Spleen (tissue), 11 donors: ENCODE results near the gene GDF15. TPM values are rescaled to one million over a fixed set of nuclear protein-coding genes. Genes with fewer than 3 reads are reported as not detected.
A peak's percentile ranks its signal among the peaks of the same experiment; 100 is the strongest.

Experiments used
- DNase-seq: peaks from one replicate; pipeline ENCODE4 v3.0.0-alpha.2; 2020
- H3K27ac ChIP-seq, 8 donors: fragments of 200-600 bp; sonication (generic) in 7 of 8; 1 replicate in 4 of 8; 2 replicates in 4 of 8; pipeline versions ENCODE4 v1.5.0 to v1.8.0; 2016 to 2021; ENCODE audit warnings: inconsistent platforms in 4 of 8, mild to moderate bottlenecking in 4 of 8, moderate library complexity in 1 of 8
- H3K27me3 ChIP-seq, 7 donors: fragments of 200-600 bp; sonication (generic) in 6 of 7; replicated peaks in 1 of 7; 1 replicate in 4 of 7; 2 replicates in 3 of 7; pipeline versions ENCODE4 v1.5.0 to v1.8.0; 2016 to 2021; ENCODE audit warnings: inconsistent platforms in 3 of 7, mild to moderate bottlenecking in 1 of 7
- H3K36me3 ChIP-seq, 6 donors: fragments of 200-600 bp; sonication (generic) in 5 of 6; 1 replicate in 4 of 6; 2 replicates in 2 of 6; pipeline versions ENCODE4 v1.5.0 to v1.8.0; 2016 to 2021; ENCODE audit warnings: inconsistent platforms in 2 of 6
- H3K4me1 ChIP-seq, 6 donors: fragments of 200-600 bp; sonication (generic) in 5 of 6; 1 replicate in 3 of 6; 2 replicates in 3 of 6; pipeline versions ENCODE4 v1.5.0 to v1.8.0; 2016 to 2021; ENCODE audit warnings: inconsistent platforms in 3 of 6
- H3K4me3 ChIP-seq, 8 donors: fragments of 200-600 bp; sonication (generic) in 7 of 8; 1 replicate in 4 of 8; 2 replicates in 4 of 8; pipeline versions ENCODE4 v1.5.0 to v1.8.0; 2016 to 2021; ENCODE audit warnings: inconsistent platforms in 4 of 8, mild to moderate bottlenecking in 4 of 8, moderate library complexity in 2 of 8
- H3K9me3 ChIP-seq, 8 donors: fragments of 200-600 bp; sonication (generic) in 7 of 8; 1 replicate in 4 of 8; 2 replicates in 4 of 8; pipeline versions ENCODE4 v1.5.0 to v1.8.0; 2016 to 2021; ENCODE audit warnings: inconsistent platforms in 4 of 8
- POLR2A ChIP-seq, 3 donors: fragments of 450-650 bp; IDR thresholded peaks; one replicate each; pipeline ENCODE4 v1.5.1; 2017; ENCODE audit warnings: antibody characterized with exemption in 3 of 3, mild to moderate bottlenecking in 1 of 3
- POLR2AphosphoS5 ChIP-seq, 3 donors: sonication (generic); formaldehyde crosslinking; IDR thresholded peaks; one replicate each; pipeline ENCODE4 v1.5.1; 2017; ENCODE audit warnings: antibody characterized with exemption in 3 of 3
- WGBS, 5 donors: extraction: QIAGEN DNeasy Blood & Tissue Kit in 3 of 5; methylation state at CpG; one replicate each; pipeline versions ENCODE4 v1.1.5 to v1.1.7; 2013 to 2018; 5-methylcytosine and 5-hydroxymethylcytosine counted together
- intact Hi-C: fragments of 100-400 bp; cut with DNase I; formaldehyde crosslinking; loops from one replicate; pipeline ENCODE4 v1.15.0; 2023; ENCODE audit warnings: low total_unique reads
- polyA plus RNA-seq, 3 donors: library from polyadenylated mRNA; stranded (reverse); fragments of 200-250 nt; gene quantifications; one replicate each; pipeline ENCODE4 v1.2.1, GENCODE V29; 2013
- total RNA-seq, 7 donors: library from RNA; depleted of rRNA in 3 of 7; stranded (reverse); fragments of >200 nt in 3 of 7; fragmentation: NEBNext Ultra II Directional in 4 of 7; extraction: Animal tissue kit (Norgen Biotek cat#: 25700) in 4 of 7; gene quantifications; one replicate each; pipeline versions ENCODE4 v1.1.0 to v1.2.1, GENCODE V29; 2016 to 2021
- TF ChIP-seq, protein P1 (sequence below), 11 experiments: fragments of 200-600 bp in 7 of 11; fragments of 450-650 bp in 4 of 11; sonication (generic) in 4 of 11; IDR thresholded peaks in 8 of 11; conservative IDR thresholded peaks in 3 of 11; 1 replicate in 7 of 11; 2 replicates in 4 of 11; pipeline versions ENCODE4 v1.4.0 to v1.8.0; 2016 to 2021; ENCODE audit warnings: antibody characterized with exemption in 11 of 11, inconsistent platforms in 4 of 11, mild to moderate bottlenecking in 1 of 11
- donor health status: healthy with polysubstance abuse.
- donor health status: DM: no; HTN: no; CAD: no; lungs with moderate emphysema.
- donor health status: DM: no; HTN: no; CAD: no.
- donor health status: Bipolar disorder and iron deficiency.
- donor health status: healthy.
- donor health status: DM: no; HTN: no; CAD: no.
- donor health status: DM: yes; HTN: yes; CAD: no.

The GDF15 gene
- total and polyA plus RNA-seq, 10 donors = 0.77 to 34.3 (median 4.3) TPM

DNA sequence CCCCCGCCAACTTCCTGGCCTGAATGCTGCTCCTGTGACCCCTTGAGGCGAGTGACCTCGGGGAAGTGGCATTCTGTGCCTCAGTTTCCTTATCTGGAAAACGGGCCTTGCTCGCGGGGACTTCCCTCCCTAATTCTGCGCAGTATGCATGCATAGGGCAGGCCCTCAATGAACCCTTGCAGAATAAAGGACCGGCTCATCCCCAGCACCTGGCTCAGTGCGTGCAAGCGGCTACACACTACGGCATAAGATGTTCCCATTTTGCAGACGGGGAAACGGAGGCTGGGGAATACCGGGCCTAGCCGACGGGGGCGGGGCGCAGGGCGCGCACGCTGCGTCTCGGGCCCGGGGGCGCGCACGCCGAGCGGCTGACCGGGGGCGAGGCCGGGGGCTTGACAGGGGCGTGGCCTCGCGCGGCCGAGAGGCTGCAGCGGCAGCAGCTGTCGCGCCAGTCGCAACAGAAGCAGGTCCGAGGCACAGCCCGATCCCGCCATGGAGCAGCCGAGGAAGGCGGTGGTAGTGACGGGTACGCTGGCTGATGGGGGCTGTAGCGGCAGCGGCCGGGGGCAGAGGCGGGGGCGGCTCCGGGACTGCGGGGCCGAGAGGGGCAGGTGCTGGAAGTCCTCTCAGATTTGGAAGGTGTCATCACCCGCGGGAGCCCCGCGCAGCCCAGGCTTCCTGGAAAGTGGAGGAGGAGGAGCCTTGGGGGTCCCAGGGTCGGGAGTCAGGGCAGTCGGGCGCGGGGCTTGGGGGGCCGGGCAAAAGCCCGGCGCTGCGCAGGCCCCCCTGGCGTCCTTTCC, 45.6 kb upstream of the GDF15 start, which contains the start of gene PGPEP1:
TSS of gene PGPEP1 (plus strand) at position 409 of the 800 bp plus-strand sequence. CDS start at position 493, 84 bp downstream.
- Histone ChIP-seq H3K9me3 (no peaks in the 10 kb centered on the region), H3K4me3 (peak within 1 kb of the TSS; percentile 56 to 99 (median 86)), H3K27ac (peak within 1 kb of the TSS; percentile 70 to 93 (median 84)), H3K27me3 (no peaks in the 10 kb centered on the region), H3K4me1 (peaks cover 10 to 67% (median 25%) of the 10 kb centered on the region in 6 donors), H3K36me3 (peaks cover 0 to 31% (median 6%) of the 10 kb centered on the region in 6 donors)
- TF ChIP-seq POLR2AphosphoS5 (IDR thresholded peaks at IDR 0.05) (peak; percentile 80 to 84 (median 81)), POLR2A (IDR thresholded peaks at IDR 0.05) (peak in 1 of 3 donors; percentile 9)
- TF ChIP-seq, protein P1, sequence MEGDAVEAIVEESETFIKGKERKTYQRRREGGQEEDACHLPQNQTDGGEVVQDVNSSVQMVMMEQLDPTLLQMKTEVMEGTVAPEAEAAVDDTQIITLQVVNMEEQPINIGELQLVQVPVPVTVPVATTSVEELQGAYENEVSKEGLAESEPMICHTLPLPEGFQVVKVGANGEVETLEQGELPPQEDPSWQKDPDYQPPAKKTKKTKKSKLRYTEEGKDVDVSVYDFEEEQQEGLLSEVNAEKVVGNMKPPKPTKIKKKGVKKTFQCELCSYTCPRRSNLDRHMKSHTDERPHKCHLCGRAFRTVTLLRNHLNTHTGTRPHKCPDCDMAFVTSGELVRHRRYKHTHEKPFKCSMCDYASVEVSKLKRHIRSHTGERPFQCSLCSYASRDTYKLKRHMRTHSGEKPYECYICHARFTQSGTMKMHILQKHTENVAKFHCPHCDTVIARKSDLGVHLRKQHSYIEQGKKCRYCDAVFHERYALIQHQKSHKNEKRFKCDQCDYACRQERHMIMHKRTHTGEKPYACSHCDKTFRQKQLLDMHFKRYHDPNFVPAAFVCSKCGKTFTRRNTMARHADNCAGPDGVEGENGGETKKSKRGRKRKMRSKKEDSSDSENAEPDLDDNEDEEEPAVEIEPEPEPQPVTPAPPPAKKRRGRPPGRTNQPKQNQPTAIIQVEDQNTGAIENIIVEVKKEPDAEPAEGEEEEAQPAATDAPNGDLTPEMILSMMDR (IDR thresholded peaks at IDR 0.05 in 8 of 11, conservative IDR thresholded peaks at IDR 0.05 in 3 of 11) = peak in 1 of 11 experiments; percentile 13
- 2 to 13% (median 4%) methylated on average over 20 to 69 of the region's 69 CpGs for WGBS, 5 donors
- intact Hi-C loops = no loop called here
- peak; percentile 90 for DNase-seq

DNA sequence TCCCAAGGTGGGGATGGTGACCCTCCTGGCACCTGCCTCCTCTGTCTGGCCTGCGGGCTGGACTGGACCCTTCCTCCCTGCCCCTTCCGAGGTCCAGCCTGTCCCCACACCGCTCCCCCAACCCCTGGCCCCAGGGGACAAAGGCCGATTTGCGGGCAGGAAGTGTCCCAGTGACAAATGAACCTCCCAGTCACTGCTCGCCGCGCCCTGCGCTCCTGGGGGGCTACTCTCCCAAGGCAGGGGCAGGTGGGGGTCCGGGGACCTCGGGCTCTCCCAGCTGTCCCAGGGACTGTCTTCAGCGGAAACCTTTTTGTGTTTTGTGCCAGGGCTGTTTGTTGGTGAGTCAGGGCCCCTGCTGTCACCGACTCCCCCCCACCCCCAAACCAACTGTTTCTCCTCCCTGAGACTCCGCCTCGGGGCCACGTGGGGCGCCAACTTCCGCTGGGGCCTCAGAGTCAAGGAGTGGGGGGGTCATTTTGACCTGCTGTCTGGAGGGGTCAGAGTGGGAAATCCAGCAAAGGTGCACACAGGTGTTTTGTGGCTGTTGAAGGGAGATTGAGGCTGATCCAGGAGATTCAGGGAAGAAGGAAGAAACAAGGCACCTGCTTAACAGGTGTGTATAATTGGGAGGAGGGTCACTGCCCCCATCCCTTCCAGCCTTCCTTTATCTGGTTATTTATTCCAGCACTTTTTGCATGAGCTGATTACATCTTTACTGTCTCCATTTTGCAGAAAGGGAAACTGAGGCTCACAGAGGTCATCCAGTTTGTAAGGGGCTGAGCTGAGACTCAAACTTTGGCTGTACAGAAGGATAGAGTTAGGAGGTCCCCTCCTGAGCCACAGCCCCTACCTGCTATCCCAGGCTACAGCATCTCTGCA, 44.7 kb upstream of the GDF15 start:
- H3K4me3 ChIP-seq = peak overlapping the region; percentile 56 to 99 (median 86)
- H3K27me3 ChIP-seq = no peaks in the 10 kb centered on the region
- DNase-seq = peak; percentile 93
- H3K36me3 ChIP-seq = peaks cover 0 to 40% (median 6%) of the 10 kb centered on the region in 6 donors
- H3K4me1 ChIP-seq = peaks cover 10 to 67% (median 25%) of the 10 kb centered on the region in 6 donors
- peak overlapping the region; percentile 70 to 93 (median 84) for H3K27ac ChIP-seq
- 0 to 2% (median 1%) methylated on average over 11 to 18 of the region's 18 CpGs for WGBS, 5 donors
- TF ChIP-seq, protein P1 (IDR thresholded peaks at IDR 0.05 in 8 of 11, conservative IDR thresholded peaks at IDR 0.05 in 3 of 11) = peak in 1 of 11 experiments; percentile 28
- TF ChIP-seq POLR2A (IDR thresholded peaks at IDR 0.05) (no peak), POLR2AphosphoS5 (IDR thresholded peaks at IDR 0.05) (peak; percentile 15 to 46 (median 43))
- no peaks in the 10 kb centered on the region for H3K9me3 ChIP-seq
- intact Hi-C loops = no loop called here

DNA sequence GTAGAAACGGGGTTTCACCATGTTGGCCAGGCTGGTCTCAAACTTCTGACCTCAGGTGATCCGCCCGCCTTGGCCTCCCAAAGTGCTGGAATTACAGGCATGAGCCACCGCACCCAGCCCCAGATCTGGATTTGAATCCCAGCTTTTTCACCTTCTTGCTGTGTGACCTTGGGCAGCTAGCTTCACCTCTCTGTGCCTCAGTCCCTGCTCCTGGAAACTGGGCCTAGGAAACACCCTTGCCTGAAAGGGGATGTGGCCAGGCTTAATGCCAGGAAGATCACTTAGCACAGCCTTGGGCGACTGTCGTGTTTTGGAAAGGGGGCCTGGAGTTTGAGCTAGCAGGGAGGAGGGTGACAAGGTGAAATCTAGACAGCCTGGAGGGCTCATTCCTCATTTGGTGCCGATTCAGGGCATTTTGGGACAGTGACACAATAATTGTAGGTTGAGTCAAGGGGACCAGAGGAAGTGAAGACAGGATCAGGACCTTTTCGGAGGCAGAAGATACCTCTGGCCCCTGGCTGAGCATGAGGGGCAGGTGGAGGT, 43.8 kb upstream of the GDF15 start:
- 70 to 84% (median 72%) methylated on average over 7 to 8 of the region's 8 CpGs for WGBS, 5 donors
- TF ChIP-seq POLR2AphosphoS5 (IDR thresholded peaks at IDR 0.05) (no peak), POLR2A (IDR thresholded peaks at IDR 0.05) (no peak)
- TF ChIP-seq, protein P1 (IDR thresholded peaks at IDR 0.05 in 8 of 11, conservative IDR thresholded peaks at IDR 0.05 in 3 of 11) = no peak
- H3K4me1 ChIP-seq = peaks cover 10 to 61% (median 25%) of the 10 kb centered on the region in 6 donors
- intact Hi-C loops = no loop called here
- no peaks in the 10 kb centered on the region for H3K9me3 ChIP-seq
- peaks cover 0 to 43% (median 6%) of the 10 kb centered on the region in 6 donors for H3K36me3 ChIP-seq
- H3K27ac ChIP-seq = peak overlapping the region in 2 of 8 donors; percentile 14 to 33
- DNase-seq = no peak
- H3K27me3 ChIP-seq = no peaks in the 10 kb centered on the region
- no peak overlapping the region for H3K4me3 ChIP-seq
